Measurements from ENCODE around the gene SH3RF3.
A peak's percentile ranks its signal among the peaks of the same experiment; 100 is the strongest.

The SH3RF3 gene

GRCh38 chr2:109128616-109129355, at the start of gene SH3RF3:
Gene SH3RF3 (plus strand): TSS chr2:109129205.
- TF ChIP-seq CTCF (IDR thresholded peaks at IDR 0.05; ENCODE audit: low read depth, low read length, missing control alignments), result no peak
- H3K4me3 ChIP-seq (ENCODE audit: low read depth, low read length), result peak within 1 kb of the TSS; percentile 19; the same call in 1 of the 2 replicates
- DNase-seq (ENCODE audit: low read depth), result no peak

- H3K4me3 ChIP-seq (ENCODE audit: low read depth, low read length), result no peak overlapping the region
- TF ChIP-seq CTCF (IDR thresholded peaks at IDR 0.05; ENCODE audit: low read depth, low read length, missing control alignments), result no peak
- DNase-seq (ENCODE audit: low read depth), result no peak
Measured at GRCh38 chr2:109079590-109079989, 49.4 kb upstream of the SH3RF3 start.

- TF ChIP-seq CTCF (IDR thresholded peaks at IDR 0.05; ENCODE audit: low read depth, low read length, missing control alignments), result no peak
- DNase-seq (ENCODE audit: low read depth), result no peak
- H3K4me3 ChIP-seq (ENCODE audit: low read depth, low read length), result no peak overlapping the region
Measured at GRCh38 chr2:109080109-109080508, 48.9 kb upstream of the SH3RF3 start.

GRCh38 chr2:109080757-109081156, 48.2 kb upstream of the SH3RF3 start:
- H3K4me3 ChIP-seq (ENCODE audit: low read depth, low read length), result no peak overlapping the region
- no peak for DNase-seq (ENCODE audit: low read depth)
- no peak for TF ChIP-seq CTCF (IDR thresholded peaks at IDR 0.05; ENCODE audit: low read depth, low read length, missing control alignments)

DNA sequence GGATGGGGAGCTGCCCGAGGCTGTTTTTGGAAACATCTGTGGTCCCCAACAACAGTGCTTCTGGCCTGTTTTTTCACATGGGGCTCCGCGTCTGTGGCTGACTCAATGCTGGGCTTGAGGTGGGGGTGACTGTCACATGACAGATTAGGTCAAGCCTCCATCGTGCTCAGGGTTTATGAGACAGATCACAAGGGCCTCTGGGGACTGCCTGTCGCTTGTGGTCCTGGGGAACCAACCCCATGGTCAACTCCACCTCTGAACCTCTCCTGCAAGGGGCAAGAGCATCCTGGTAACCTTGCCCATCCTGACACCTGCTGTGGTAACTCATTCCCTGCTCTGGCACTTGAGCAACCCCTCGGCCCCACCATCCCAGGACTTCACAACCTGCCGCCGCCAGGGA, 47.6 kb upstream of the SH3RF3 start:
- TF ChIP-seq CTCF (IDR thresholded peaks at IDR 0.05; ENCODE audit: low read depth, low read length, missing control alignments), result no peak
- H3K4me3 ChIP-seq (ENCODE audit: low read depth, low read length), result no peak overlapping the region
- DNase-seq (ENCODE audit: low read depth), result no peak

- no peak for TF ChIP-seq CTCF (IDR thresholded peaks at IDR 0.05; ENCODE audit: low read depth, low read length, missing control alignments)
- no peak overlapping the region for H3K4me3 ChIP-seq (ENCODE audit: low read depth, low read length)
- DNase-seq (ENCODE audit: low read depth), result no peak
Measured at GRCh38 chr2:109083771-109084170, 45.2 kb upstream of the SH3RF3 start.

GRCh38 chr2:109084341-109084740, 44.7 kb upstream of the SH3RF3 start:
- H3K4me3 ChIP-seq (ENCODE audit: low read depth, low read length), result no peak overlapping the region
- no peak for TF ChIP-seq CTCF (IDR thresholded peaks at IDR 0.05; ENCODE audit: low read depth, low read length, missing control alignments)
- DNase-seq (ENCODE audit: low read depth), result no peak
